ENCODE data around the gene PAN2.
"Not testable (repeated sequence)": the region's sequence is repeated elsewhere in the genome, so short reads cannot be mapped to it uniquely, and the experiment has no call there.

Gene PAN2

GRCh38 chr12:56333679-56334489 lies at the start of gene PAN2:
TSS of gene PAN2 (minus strand) at chr12:56334000. CDS start at chr12:56333094, 906 bp downstream.
- peak; percentile 95 for DNase-seq (ENCODE audit: low read depth)

- no peak for DNase-seq (ENCODE audit: low read depth)
These were observed 48.8 kb upstream of the PAN2 start for GRCh38 chr12:56382611-56383010.

DNA sequence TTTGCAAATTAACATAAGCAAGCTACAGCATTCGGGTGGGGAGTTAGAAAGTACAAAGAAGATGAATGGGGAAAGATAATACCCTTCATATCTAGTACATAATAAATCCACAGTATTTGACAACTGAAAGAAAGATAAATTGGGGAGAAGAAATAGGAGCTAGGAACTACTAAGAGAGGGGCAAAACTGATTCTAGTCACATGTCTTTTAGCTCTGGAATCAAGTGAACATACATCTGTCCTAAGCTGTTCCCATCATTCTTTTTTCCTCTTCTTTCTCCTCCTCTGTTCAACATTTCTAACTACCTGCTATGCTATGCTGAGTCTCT lies 44.2 kb upstream of the PAN2 start:
- DNase-seq (ENCODE audit: low read depth) = no peak

- no peak for DNase-seq (ENCODE audit: low read depth)
These were observed 43.6 kb upstream of the PAN2 start for GRCh38 chr12:56377310-56377988.

DNA sequence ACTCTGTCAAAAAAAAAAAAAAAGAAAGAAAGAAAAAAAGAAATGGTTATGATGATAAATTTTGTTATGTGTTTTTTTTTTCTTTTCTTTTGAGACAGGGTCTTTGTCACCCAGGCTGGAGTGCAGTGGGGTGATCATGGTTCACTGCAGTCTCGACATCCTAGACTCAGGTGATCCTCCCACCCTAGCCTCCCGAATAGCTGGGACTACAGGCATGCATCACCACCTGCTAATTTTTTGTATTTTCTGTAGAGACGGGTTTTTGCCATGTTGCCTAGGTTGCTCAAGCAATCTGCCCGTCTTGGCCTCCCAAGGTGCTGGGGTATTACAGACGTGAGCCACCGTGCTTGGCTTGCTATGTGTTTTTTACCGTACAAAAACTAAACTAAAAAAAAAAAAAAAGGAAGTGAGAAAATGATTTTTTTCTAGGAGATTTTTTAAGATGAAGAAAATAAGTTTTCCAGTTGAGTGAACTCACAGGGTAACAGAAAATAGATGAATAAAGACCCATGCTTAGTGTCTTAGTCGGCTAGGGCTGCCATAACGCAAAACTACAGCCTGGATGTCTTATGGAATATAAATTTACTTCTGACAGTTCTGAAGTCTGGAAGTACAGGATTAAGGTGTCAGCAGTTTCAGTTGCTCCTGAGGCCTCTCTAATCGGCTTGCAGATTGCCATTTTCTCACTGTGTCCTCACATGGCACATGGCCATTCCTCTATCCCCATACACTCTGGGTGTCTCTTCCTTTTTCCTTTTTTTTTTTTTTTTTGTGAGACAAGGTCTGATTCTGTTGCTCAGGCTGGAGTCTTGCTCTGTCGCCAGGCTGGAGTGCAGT lies 42.0 kb upstream of the PAN2 start:
- no peak for DNase-seq (ENCODE audit: low read depth)

- DNase-seq (ENCODE audit: low read depth) = no peak
These were observed 41.2 kb upstream of the PAN2 start for GRCh38 chr12:56374726-56375597.

GRCh38 chr12:56373515-56373914 lies 39.7 kb upstream of the PAN2 start:
- no peak for DNase-seq (ENCODE audit: low read depth)

- no peak for DNase-seq (ENCODE audit: low read depth)
These were observed 33.1 kb upstream of the PAN2 start for GRCh38 chr12:56366948-56367347.

- no peak for DNase-seq (ENCODE audit: low read depth)
These were observed 28.6 kb upstream of the PAN2 start, which contains the start of gene APOF for GRCh38 chr12:56362130-56363059. TSS of gene APOF (minus strand) at chr12:56362857. CDS start at chr12:56362745, 112 bp downstream.

DNA sequence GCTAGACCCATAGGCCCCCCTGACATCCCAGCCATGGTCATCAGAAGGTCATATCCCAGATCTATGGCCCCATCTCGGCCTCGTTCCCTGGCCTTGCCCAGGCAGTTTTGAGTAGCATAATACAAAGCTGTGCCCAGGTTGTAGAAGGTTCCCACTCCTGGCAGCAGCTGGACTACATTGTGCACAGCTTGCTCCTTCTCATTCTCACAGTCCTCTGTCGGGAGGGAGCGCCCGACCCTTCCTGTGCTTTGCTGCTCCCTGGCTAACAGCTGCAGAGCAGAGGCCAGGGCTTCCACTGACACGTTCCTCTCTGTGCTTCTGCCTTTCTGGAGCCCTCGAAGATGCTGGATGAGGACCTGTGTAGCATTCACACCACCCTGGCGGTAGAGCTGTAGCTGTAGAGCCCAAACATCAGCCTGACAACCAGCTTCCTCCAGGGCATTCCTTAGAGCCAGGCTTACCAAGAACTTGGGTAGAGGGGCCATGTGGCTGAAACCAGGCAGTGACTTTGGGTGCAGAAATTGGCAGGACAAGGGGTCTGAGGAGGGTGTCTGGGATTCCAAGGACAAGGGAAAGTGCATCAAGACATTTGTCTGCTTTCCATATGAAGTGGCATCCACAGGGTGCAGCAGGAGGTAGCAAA lies 27.8 kb upstream of the PAN2 start:
- no peak for DNase-seq (ENCODE audit: low read depth)

DNA sequence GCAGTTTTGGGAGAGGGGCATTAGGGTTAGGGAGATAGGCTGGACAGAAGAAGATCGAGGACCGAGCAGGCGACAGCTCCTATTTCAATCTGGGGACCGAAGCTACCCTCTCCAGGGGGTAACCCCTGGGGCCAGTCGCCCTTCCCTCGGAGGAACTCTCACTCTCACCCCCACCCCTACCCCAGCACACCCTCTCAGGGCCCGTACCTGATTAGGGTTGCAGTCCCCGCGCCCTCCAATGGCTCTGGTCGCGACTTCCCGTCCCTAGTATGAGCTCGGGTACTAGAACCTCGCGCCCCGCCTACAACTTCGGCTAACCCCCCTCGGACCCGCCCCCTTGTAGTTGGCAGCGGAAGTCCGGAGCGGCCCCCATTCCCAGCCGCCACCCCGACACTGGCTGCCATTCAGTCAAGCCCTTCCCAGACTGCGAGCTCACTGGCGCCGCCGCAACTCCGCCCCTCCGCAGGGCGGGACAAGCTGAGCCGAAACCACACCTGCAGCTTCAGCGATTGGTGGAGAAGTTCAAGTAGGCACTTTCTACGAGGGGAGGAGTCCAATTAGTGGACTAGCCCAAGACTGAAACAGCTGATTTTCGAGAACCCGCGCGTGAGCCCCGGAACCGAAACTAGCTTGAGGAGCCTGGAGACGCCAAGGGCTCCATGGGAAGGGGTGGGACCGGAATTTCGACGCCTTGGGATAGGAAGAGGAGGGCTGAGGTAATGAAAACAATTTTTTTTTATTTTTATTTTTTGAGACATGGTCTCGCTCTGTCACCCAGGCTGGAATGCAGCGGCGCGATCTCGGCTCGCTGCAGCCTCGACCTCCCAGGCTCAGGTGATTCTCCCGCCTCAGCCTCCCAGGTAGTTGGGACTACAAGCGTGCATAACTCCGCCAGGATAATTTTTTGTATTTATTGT lies 26.3 kb upstream of the PAN2 start, which contains the start of gene STAT2:
Gene STAT2 (minus strand): TSS at position 257 of the 917 bp plus-strand sequence. CDS start 3,536 bp downstream, outside the sequence.
- DNase-seq (ENCODE audit: low read depth) = peak; percentile 100

DNA sequence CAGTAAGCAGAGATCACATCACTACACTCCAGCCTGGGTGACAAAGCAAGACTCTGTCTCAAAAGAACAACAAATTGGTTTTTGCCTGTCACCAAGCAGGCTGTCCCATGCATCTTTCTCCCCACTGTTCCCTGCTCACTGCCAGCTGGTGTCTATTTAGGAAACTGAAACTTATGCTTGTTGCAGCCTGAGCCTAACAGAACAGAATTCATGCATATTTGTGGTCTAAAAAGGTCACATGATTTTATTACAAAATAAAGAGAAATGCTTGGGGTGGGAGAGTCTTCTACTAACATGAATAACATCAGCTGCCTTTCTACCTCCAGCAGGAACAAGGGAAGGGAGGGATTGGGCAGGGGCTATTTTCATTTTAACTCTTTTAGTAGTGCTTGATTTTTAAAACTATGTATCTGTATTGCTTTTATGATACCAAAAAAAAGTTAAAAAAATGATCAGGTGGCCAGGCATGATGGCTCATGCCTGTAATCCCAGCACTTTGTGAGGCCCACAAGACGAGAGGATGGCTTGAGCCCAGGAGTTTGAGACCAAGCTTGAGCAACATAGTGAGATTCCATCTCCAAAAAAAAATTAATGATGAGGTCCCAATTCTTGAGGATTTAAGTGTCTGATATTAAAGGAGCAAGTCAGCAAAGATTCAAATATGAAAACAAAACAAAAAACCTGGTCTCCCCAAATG lies 25.2 kb upstream of the PAN2 start:
- DNase-seq (ENCODE audit: low read depth) = peak; percentile 65

DNA sequence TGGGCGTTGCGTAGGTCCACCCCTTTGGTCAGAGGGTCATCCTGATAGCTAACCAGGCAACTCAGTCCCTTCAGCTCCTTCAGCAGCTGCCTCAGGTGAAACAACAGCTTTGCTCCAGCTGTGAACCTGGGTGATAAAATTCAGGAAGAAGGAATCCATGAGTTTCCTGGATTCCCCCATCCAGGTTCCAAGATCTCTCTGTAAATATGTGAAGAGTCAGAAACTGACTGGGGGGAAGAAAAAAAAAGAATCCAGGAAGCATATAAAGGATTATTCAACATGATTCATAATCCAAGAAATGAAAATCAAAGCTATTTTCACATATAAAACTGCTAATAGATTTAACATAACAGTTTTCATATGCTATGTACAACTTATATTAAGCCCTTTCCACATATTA lies 17.5 kb upstream of the PAN2 start:
- no peak for DNase-seq (ENCODE audit: low read depth)

DNA sequence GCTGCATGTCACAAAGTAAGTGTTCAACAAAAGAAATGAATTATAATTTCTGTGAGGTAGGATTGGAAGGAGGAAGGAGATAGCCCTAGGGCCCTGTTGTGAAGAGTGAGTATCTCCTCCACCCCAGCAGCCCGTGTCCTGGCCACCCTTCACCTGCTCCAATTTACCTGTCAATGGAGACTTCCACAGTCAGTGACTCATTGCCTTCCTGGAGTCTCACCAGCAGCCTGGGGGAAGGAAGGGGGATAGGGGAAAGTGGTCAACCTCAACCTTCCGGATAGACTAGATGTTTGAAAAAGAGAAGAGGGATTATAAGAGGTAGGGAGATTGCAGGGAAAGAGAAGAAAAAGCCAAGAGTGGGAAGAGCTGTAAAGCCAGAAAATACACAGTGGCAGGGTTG lies 16.9 kb upstream of the PAN2 start:
- DNase-seq (ENCODE audit: low read depth) = no peak

DNA sequence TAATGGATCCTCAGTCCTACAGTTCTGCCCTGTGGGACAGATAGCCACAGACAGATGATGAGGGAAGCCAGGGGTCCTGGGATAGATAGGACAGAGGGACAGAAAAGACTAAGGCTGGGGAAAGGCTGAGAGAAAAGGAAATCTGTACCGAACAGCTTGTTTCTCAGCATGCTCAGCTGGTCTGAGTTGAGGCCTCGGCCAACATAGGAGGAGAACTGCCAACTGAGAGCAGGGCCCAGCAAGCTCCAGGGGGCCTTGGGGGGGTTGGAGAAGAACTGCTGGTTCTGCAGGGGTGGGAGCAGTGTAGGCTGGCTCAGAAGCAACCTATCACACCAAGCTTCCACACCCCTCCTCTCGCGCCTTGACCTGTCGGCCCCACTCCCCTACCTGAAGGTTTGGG lies 15.0 kb upstream of the PAN2 start:
- no peak for DNase-seq (ENCODE audit: low read depth)

- DNase-seq (ENCODE audit: low read depth) = not testable (repeated sequence)
These were observed 13.5 kb upstream of the PAN2 start for GRCh38 chr12:56347255-56347654.

- no peak for DNase-seq (ENCODE audit: low read depth)
These were observed 12.9 kb upstream of the PAN2 start for GRCh38 chr12:56346675-56347074.

DNA sequence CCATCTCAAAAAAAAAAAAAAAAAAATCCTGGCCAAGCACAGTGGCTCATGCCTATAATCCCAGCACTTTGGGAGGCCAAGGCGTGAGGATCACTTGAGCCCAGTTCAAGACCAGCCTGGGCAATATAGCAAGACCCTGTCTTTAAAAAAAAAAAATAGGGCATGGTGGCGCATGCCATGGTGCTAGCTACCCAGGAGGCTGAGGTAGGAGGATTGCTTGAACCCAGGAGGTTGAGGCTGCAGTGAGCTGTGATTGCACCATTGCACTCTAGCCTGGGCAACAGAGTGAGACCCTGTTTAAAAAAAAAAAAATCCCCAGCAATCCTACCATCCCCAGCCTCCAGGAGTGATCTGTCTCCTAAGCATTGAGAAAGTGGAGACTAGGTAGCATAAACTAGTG lies 8.5 kb upstream of the PAN2 start:
- not testable (repeated sequence) for DNase-seq (ENCODE audit: low read depth)

Measured in fibroblast of the conjunctiva (primary cell).